ENCODE results near the gene MMP1.

DNA sequence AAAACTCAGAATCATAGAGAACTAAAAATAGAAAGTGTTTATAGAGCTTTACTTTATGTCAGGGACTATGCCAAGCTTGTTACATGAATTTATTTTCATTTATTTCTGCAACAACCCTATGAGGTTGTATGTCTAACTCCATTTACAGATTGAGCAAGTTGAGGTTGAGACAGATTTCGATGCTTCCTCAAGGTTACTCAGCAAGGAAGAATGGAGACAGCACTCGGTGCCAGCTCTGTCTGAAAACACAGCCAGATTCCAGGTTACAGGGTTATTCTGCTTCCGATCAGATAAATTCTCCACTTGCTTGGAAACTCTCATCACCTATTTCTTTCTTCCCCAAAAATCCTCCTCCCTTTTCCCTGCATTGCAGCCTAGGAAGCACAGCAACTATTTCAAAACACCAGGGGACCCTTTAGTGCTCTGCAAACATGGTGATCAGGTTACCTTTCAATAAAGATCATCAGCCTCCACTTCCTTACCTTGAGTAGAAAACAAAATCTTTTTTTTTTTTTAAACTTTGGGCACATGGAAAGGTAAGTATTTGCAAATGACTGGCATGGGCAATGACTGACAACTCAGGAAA is 38.4 kb upstream of the MMP1 start:
- TF ChIP-seq CTCF (IDR thresholded peaks at IDR 0.05; ENCODE audit: borderline replicate concordance, extremely low read depth, low read length, poor library complexity, severe bottlenecking) (no peak), EZH2 (IDR thresholded peaks at IDR 0.05; ENCODE audit: borderline replicate concordance, low read depth, low read length, severe bottlenecking) (no peak)

Data from DND-41 (cell line).